22Rv1 (cell line): ENCODE data around the gene FSIP1.

Source experiments
- CTCF ChIP-seq: fragments of 450-650 bp; IDR thresholded peaks from 2 replicates; pipeline ENCODE4 v1.5.1; 2017; ENCODE audit warnings: mild to moderate bottlenecking
- ZFX ChIP-seq: fragments of 450-650 bp; IDR thresholded peaks from 2 replicates; pipeline ENCODE4 v1.6.1; 2017; ENCODE audit warnings: antibody characterized with exemption, borderline replicate concordance

- no peak for TF ChIP-seq CTCF
- no peak for TF ChIP-seq ZFX
Measured at GRCh38 chr15:39666677-39667076, 116.0 kb downstream of the FSIP1 start.
